HepG2 (cell line): ENCODE measurements around the gene GCDH. TPM values are rescaled to one million over a fixed set of nuclear protein-coding genes. Genes with fewer than 3 reads are reported as not detected.

Experiments used
- ASH2L ChIP-seq: fragments of 300-600, 200-600 bp; sonication (generic); IDR thresholded peaks from 2 replicates; pipeline ENCODE4 v1.7.0; 2017; ENCODE audit warnings: low read depth, mild to moderate bottlenecking, moderate library complexity, mixed read lengths, low read length; ENCODE audit not compliant: insufficient read length
- CENPT ChIP-seq: sonication (generic); formaldehyde crosslinking; IDR thresholded peaks from 2 replicates; pipeline ENCODE4 v1.8.0; 2022; ENCODE audit warnings: low read depth, mild to moderate bottlenecking, moderate library complexity, missing genetic modification reagents
- FLYWCH1 ChIP-seq: sonication (generic); formaldehyde crosslinking; IDR thresholded peaks from 2 replicates; pipeline ENCODE4 v1.8.1; 2023; ENCODE audit warnings: mild to moderate bottlenecking, missing genetic modification reagents
- KMT2A ChIP-seq: sonication (generic); formaldehyde crosslinking; IDR thresholded peaks from 2 replicates; pipeline ENCODE4 v1.4.0; 2020; ENCODE audit warnings: missing genetic modification reagents
- MED1 ChIP-seq: sonication (generic); formaldehyde crosslinking; IDR thresholded peaks from 2 replicates; pipeline ENCODE4 v1.4.0; 2020; ENCODE audit warnings: missing genetic modification reagents
- MTA3 ChIP-seq: sonication (generic); formaldehyde crosslinking; IDR thresholded peaks from 2 replicates; pipeline ENCODE4 v1.4.0; 2020; ENCODE audit warnings: missing genetic modification reagents
- NFE2 ChIP-seq: sonication (generic); formaldehyde crosslinking; IDR thresholded peaks from 2 replicates; pipeline ENCODE4 v1.4.0; 2020; ENCODE audit warnings: missing genetic modification reagents
- SP5 ChIP-seq: IDR thresholded peaks from 2 replicates; pipeline ENCODE4 v1.6.1; 2016; ENCODE audit warnings: low read depth, borderline replicate concordance
- U2AF1 ChIP-seq: fragments of 200-400 bp; formaldehyde crosslinking; optimal IDR thresholded peaks from 2 replicates; pipeline ENCODE3; 2017; ENCODE audit warnings: mild to moderate bottlenecking, low read depth, low read length
- ZBTB21 ChIP-seq: sonication (generic); formaldehyde crosslinking; IDR thresholded peaks from 2 replicates; pipeline ENCODE4 v1.4.0; 2020; ENCODE audit warnings: missing genetic modification reagents
- ZFP37 ChIP-seq: sonication (generic); formaldehyde crosslinking; IDR thresholded peaks from 2 replicates; pipeline ENCODE4 v1.4.0; 2020; ENCODE audit warnings: missing genetic modification reagents, borderline replicate concordance
- ZNF441 ChIP-seq: sonication (generic); formaldehyde crosslinking; IDR thresholded peaks from 2 replicates; pipeline ENCODE4 v1.7.0; 2021; ENCODE audit warnings: missing genetic modification reagents, borderline replicate concordance
- ZNF552 ChIP-seq: sonication (generic); formaldehyde crosslinking; IDR thresholded peaks from 2 replicates; pipeline ENCODE4 v1.9.0; 2022; ENCODE audit warnings: missing genetic modification reagents, mild to moderate bottlenecking, borderline replicate concordance
- ZNF589 ChIP-seq: sonication (generic); formaldehyde crosslinking; conservative IDR thresholded peaks from 2 replicates; pipeline ENCODE4 v1.8.0; 2022; ENCODE audit warnings: mild to moderate bottlenecking, moderate library complexity, missing genetic modification reagents
- ZNF616 ChIP-seq: sonication (generic); formaldehyde crosslinking; IDR thresholded peaks from 2 replicates; pipeline ENCODE4 v1.5.0; 2020; ENCODE audit warnings: low read depth, mild to moderate bottlenecking, missing genetic modification reagents
- ZNF724P ChIP-seq: sonication (generic); formaldehyde crosslinking; IDR thresholded peaks from 2 replicates; pipeline ENCODE4 v1.8.0; 2022; ENCODE audit warnings: missing genetic modification reagents, borderline replicate concordance
- ZSCAN25 ChIP-seq: sonication (generic); formaldehyde crosslinking; IDR thresholded peaks from 2 replicates; pipeline ENCODE4 v1.8.0; 2022; ENCODE audit warnings: mild to moderate bottlenecking, missing genetic modification reagents
- polyA plus RNA-seq, 8 experiments: library from polyadenylated mRNA; depleted of rRNA in 3 of 8; stranded (reverse) in 7 of 8; unstranded in 1 of 8; fragments of >200 nt; fragmentation: Illumina TruSeq in 4 of 8; extraction: Trizol in 4 of 8; gene quantifications; 2 replicates each; pipeline versions ENCODE4 v1.2.1 to v1.2.3, GENCODE V29; 2011 to 2016; ENCODE audit warnings: low read depth in 4 of 8, missing spikeins in 1 of 8, mixed read lengths in 1 of 8; ENCODE audit not compliant: insufficient read depth in 1 of 8
- total RNA-seq, 5 experiments: library from RNA; depleted of rRNA; stranded (reverse); fragments of >200 nt; fragmentation: Illumina TruSeq; extraction: Trizol; gene quantifications; 2 replicates each; pipeline ENCODE4 v1.2.3, GENCODE V29; 2016; ENCODE audit warnings: low read depth in 1 of 5
- TF ChIP-seq, protein P1 (sequence below): sonication (generic); IDR thresholded peaks from 2 replicates; pipeline ENCODE4 v1.6.1; 2016; ENCODE audit warnings: low read depth, borderline replicate concordance
- TF ChIP-seq, protein P2 (sequence below): sonication (generic); formaldehyde crosslinking; IDR thresholded peaks from 2 replicates; pipeline ENCODE4 v1.8.0; 2022; ENCODE audit warnings: missing genetic modification reagents, low read depth, mild to moderate bottlenecking, borderline replicate concordance
- TF ChIP-seq, protein P3 (sequence below): sonication (generic); formaldehyde crosslinking; conservative IDR thresholded peaks from 2 replicates; pipeline ENCODE4 v1.8.1; 2023; ENCODE audit warnings: missing genetic modification reagents
- TF ChIP-seq, protein P4 (sequence below): sonication (generic); formaldehyde crosslinking; IDR thresholded peaks from 2 replicates; pipeline ENCODE4 v1.8.1; 2023; ENCODE audit warnings: mild to moderate bottlenecking, missing genetic modification reagents
- TF ChIP-seq, protein P5 (sequence below): sonication (generic); formaldehyde crosslinking; IDR thresholded peaks from 2 replicates; pipeline ENCODE4 v1.5.0; 2020; ENCODE audit warnings: mild to moderate bottlenecking, missing genetic modification reagents

GCDH gene
- total and polyA plus RNA-seq, 2 of the 13 experiments (the other 11 are each of a cell fraction or from before 2014, with no cell fraction given) = 15.1 to 38.0 TPM

DNA sequence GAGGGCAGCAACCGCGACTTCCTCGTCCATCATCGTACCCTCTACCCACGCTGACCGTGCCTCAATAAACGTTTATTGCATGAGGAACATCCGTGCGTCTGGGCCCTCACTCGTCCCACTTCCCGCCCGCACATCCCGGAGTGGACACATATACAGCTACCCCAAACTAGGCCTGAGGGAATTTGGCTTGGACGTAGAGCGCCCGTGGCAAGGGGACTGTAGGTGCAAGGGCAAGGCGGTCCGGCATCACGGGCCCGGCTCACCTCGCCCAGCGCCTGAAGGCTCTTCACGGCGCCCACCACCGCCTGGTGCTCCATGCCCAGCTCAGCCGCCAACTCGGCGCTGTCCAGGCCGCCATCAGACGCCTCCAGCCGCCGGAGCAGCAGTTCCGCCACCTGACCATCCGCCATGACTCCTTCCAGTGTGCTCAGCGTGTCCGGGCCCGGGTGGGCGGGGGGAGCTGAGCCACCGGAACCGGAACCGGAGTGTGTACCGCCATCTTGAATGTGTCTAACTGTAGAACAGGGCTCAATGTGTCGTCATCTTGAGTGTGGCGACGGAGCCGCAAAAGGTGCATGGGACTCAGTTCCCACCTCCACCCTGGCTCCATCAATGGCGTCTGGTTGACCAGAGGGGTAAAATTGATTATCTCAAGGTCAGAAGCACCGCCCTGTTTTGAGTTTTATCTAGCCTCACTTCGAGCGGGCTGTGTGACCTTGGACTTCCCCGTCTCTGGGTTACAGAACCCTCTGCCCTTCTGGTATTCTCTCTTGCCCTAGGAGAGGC is 42.5 kb downstream of the GCDH start, which contains the start of gene FARSA (continued):
- TF ChIP-seq ZNF589 (peak; percentile 71; the same call in 1 of the 2 replicates), ZNF616 (CRISPR knock-in tag) (0 out of 2 replicates have a peak, but pooled peaks have one; percentile 33), CENPT (no peak), ZNF441 (CRISPR knock-in tag) (no peak; the same call in 1 of the 2 replicates), KMT2A (CRISPR knock-in tag) (no peak), ZFP37 (no peak), MTA3 (CRISPR knock-in tag) (no peak), ZNF724P (peak; percentile 68; the same call in 1 of the 2 replicates), FLYWCH1 (CRISPR knock-in tag) (no peak), ZBTB21 (CRISPR knock-in tag) (0 out of 2 replicates have a peak, but pooled peaks have one; percentile 54), SP5 (CRISPR knock-in tag) (peak; percentile 41; the same call in 1 of the 2 replicates), ZSCAN25 (CRISPR knock-in tag) (no peak), ZNF552 (CRISPR knock-in tag) (no peak), U2AF1 (no peak), MED1 (CRISPR knock-in tag) (no peak; the same call in none of the 2 replicates), NFE2 (CRISPR knock-in tag) (no peak), ASH2L (peak; percentile 57)
- TF ChIP-seq, protein P1, sequence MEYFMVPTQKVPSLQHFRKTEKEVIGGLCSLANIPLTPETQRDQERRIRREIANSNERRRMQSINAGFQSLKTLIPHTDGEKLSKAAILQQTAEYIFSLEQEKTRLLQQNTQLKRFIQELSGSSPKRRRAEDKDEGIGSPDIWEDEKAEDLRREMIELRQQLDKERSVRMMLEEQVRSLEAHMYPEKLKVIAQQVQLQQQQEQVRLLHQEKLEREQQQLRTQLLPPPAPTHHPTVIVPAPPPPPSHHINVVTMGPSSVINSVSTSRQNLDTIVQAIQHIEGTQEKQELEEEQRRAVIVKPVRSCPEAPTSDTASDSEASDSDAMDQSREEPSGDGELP = no peak; the same call in 1 of the 2 replicates
- TF ChIP-seq, protein P2, sequence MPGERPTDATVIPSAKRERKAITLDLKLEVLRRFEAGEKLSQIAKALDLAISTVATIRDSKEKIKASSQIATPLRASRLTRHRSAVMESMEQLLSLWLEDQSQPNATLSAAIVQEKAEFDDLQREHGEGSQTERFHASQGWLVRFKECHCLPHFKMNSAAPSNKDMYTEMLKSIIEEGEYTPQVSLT (CRISPR knock-in tag) = no peak
- TF ChIP-seq, protein P3, sequence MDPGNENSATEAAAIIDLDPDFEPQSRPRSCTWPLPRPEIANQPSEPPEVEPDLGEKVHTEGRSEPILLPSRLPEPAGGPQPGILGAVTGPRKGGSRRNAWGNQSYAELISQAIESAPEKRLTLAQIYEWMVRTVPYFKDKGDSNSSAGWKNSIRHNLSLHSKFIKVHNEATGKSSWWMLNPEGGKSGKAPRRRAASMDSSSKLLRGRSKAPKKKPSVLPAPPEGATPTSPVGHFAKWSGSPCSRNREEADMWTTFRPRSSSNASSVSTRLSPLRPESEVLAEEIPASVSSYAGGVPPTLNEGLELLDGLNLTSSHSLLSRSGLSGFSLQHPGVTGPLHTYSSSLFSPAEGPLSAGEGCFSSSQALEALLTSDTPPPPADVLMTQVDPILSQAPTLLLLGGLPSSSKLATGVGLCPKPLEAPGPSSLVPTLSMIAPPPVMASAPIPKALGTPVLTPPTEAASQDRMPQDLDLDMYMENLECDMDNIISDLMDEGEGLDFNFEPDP (CRISPR knock-in tag) = no peak
- TF ChIP-seq, protein P4, sequence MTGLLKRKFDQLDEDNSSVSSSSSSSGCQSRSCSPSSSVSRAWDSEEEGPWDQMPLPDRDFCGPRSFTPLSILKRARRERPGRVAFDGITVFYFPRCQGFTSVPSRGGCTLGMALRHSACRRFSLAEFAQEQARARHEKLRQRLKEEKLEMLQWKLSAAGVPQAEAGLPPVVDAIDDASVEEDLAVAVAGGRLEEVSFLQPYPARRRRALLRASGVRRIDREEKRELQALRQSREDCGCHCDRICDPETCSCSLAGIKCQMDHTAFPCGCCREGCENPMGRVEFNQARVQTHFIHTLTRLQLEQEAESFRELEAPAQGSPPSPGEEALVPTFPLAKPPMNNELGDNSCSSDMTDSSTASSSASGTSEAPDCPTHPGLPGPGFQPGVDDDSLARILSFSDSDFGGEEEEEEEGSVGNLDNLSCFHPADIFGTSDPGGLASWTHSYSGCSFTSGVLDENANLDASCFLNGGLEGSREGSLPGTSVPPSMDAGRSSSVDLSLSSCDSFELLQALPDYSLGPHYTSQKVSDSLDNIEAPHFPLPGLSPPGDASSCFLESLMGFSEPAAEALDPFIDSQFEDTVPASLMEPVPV (CRISPR knock-in tag) = 0 out of 2 replicates have a peak, but pooled peaks have one; percentile 72
- TF ChIP-seq, protein P5, sequence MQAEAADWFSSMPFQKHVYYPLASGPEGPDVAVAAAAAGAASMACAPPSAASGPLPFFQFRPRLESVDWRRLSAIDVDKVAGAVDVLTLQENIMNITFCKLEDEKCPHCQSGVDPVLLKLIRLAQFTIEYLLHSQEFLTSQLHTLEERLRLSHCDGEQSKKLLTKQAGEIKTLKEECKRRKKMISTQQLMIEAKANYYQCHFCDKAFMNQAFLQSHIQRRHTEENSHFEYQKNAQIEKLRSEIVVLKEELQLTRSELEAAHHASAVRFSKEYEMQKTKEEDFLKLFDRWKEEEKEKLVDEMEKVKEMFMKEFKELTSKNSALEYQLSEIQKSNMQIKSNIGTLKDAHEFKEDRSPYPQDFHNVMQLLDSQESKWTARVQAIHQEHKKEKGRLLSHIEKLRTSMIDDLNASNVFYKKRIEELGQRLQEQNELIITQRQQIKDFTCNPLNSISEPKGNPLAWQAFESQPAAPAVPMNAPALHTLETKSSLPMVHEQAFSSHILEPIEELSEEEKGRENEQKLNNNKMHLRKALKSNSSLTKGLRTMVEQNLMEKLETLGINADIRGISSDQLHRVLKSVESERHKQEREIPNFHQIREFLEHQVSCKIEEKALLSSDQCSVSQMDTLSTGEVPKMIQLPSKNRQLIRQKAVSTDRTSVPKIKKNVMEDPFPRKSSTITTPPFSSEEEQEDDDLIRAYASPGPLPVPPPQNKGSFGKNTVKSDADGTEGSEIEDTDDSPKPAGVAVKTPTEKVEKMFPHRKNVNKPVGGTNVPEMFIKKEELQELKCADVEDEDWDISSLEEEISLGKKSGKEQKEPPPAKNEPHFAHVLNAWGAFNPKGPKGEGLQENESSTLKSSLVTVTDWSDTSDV (CRISPR knock-in tag) = 0 out of 2 replicates have a peak, but pooled peaks have one; percentile 69
